GM06990 (cell line): ENCODE results near the gene TNFRSF1A.
A peak's percentile ranks its signal among the peaks of the same experiment; 100 is the strongest.

Experiments
- DNase-seq: peaks from one replicate; pipeline ENCODE4 v3.0.0-alpha.2; 2011; ENCODE audit not compliant: insufficient read length; ENCODE audit errors: extremely low read depth
- H3K27me3 ChIP-seq: replicated peaks from 2 replicates; pipeline ENCODE4 v1.6.0; 2011; ENCODE audit warnings: low read length; ENCODE audit not compliant: control insufficient read depth, insufficient read depth
- H3K36me3 ChIP-seq: 2 replicates; pipeline ENCODE4 v1.5.1; 2011; ENCODE audit warnings: low read length; ENCODE audit not compliant: control insufficient read depth, insufficient read depth
- H3K4me3 ChIP-seq: replicated peaks from 2 replicates; pipeline ENCODE4 v1.5.1; 2011; ENCODE audit warnings: low read depth, mild to moderate bottlenecking, control low read depth, low read length
- TF ChIP-seq, protein P1 (sequence below): IDR thresholded peaks from 2 replicates; pipeline ENCODE4 v1.5.1; 2011; ENCODE audit warnings: low read length, control low read depth, mild to moderate bottlenecking, inconsistent platforms; ENCODE audit not compliant: insufficient read depth, poor library complexity, severe bottlenecking

TNFRSF1A gene

DNA sequence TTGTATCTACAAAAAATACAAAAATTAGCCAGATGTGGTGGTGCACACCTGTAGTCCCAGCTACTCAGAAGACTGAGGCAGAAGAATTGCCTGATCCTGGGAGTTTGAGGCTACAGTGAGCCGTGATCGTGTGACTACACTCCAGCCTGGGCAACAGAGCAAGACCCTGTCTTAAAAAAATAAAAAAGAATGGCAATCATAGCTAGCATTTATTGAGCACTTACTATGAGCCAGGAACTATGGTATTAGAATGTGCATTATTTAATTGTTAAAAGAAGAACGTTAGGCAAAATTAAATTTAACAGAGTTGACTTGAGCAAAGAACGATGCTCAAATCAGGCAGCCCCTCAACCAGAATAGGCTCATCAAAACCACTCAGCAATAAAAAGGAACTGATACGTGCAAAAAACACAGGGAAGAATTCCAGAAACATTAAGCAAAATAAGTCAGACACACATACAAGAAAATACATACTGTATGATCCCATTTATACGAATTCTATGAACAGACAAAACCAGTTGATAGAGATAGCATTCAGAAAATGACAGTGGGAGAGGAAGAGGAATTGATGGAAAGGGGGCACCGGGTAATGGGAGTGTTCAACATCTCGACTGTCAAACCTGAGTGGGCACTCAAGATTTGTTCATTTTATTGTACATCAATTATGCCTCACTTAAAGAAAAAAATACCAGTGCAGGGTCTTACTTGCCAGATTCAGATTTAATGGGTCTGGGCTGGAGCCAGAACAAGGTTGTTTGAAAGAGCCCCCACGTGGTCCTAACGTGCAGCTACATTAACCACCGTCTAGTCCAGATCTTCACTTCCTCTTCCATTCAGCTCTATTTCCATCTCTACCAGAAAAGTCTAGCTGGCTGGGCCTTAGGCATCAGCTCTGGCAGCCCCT is 25.4 kb upstream of the TNFRSF1A start:
- no peak for DNase-seq
- Histone ChIP-seq H3K36me3 (no peaks in the 10 kb centered on the region), H3K4me3 (no peak overlapping the region), H3K27me3 (no peaks in the 10 kb centered on the region)
- TF ChIP-seq, protein P1, sequence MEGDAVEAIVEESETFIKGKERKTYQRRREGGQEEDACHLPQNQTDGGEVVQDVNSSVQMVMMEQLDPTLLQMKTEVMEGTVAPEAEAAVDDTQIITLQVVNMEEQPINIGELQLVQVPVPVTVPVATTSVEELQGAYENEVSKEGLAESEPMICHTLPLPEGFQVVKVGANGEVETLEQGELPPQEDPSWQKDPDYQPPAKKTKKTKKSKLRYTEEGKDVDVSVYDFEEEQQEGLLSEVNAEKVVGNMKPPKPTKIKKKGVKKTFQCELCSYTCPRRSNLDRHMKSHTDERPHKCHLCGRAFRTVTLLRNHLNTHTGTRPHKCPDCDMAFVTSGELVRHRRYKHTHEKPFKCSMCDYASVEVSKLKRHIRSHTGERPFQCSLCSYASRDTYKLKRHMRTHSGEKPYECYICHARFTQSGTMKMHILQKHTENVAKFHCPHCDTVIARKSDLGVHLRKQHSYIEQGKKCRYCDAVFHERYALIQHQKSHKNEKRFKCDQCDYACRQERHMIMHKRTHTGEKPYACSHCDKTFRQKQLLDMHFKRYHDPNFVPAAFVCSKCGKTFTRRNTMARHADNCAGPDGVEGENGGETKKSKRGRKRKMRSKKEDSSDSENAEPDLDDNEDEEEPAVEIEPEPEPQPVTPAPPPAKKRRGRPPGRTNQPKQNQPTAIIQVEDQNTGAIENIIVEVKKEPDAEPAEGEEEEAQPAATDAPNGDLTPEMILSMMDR = peak; percentile 40

DNA sequence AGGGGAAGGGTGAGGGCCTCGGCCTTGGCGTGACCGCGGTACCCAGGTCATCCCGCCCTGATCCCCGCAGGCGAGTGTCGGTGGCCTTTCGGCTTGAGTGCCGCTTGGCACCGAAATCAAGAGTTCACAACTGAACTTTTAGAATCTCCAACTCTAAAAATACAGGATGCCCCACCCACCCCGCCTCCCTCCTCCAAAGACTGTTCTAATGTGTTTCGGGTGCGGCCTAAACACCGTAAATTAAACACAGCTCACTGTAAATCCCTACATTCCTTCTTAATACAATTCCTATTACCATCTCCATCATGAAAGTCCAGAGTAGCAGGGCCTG is 22.1 kb upstream of the TNFRSF1A start:
- no peaks in the 10 kb centered on the region for H3K36me3 ChIP-seq
- H3K27me3 ChIP-seq = no peaks in the 10 kb centered on the region
- no peak for DNase-seq
- no peak overlapping the region for H3K4me3 ChIP-seq
- TF ChIP-seq, protein P1 = no peak

DNA sequence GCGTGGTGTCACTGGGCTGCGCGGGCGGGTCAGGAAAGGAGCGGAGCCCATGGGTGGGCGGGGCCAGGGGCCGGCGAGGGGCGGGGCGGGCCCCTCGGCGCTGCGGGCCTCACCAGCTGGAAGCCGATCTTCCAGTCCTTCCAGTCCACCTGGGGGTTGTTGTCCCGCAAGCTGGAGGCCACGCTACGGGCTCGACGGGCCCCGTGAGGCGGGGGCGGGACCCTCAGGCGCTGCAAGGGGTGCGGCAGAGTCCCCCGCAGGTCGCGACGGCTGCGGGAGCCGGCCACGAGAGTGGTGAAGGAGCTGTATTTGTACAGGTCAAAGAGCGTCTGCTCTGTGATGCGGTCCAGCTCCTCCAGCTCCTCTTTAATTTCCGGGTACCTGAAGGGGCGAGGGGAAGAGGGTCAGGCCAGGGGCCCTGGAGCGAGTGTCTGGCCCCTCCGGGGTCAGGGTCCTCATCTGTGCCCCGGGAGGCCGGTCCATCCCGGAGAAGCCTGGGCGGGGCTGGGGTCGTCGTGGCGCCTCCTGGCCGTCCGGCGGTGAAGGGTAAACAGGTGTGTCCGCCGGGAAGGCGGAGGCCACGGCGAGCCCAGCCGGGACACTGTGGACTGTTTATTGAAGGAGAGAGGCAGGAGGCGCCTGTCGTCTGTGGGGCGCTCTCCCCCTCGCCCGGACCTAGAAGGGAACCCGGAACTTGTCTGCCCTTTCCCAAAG is 21.6 kb upstream of the TNFRSF1A start:
- TF ChIP-seq, protein P1 = no peak
- no peaks in the 10 kb centered on the region for H3K36me3 ChIP-seq
- peak; percentile 62 for DNase-seq
- H3K4me3 ChIP-seq = peak overlapping the region; percentile 46
- no peaks in the 10 kb centered on the region for H3K27me3 ChIP-seq

DNA sequence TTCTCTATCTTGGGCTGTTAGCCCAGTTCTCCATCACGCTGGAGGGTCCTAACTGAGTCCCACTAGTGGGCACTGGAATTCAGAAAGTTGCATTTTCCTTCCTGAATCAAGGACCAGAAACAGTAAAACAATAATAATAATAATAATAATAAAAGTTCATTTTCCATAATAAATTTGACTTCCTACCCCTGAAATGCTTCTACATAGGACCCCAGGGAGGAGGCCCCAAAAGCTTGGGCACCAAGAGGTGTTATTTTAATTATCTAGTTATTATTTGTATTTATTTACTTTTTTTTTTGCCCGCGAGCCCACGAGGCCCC is 21.1 kb upstream of the TNFRSF1A start:
- Histone ChIP-seq H3K27me3 (no peaks in the 10 kb centered on the region), H3K4me3 (no peak overlapping the region), H3K36me3 (no peaks in the 10 kb centered on the region)
- TF ChIP-seq, protein P1 = no peak
- DNase-seq = no peak

DNA sequence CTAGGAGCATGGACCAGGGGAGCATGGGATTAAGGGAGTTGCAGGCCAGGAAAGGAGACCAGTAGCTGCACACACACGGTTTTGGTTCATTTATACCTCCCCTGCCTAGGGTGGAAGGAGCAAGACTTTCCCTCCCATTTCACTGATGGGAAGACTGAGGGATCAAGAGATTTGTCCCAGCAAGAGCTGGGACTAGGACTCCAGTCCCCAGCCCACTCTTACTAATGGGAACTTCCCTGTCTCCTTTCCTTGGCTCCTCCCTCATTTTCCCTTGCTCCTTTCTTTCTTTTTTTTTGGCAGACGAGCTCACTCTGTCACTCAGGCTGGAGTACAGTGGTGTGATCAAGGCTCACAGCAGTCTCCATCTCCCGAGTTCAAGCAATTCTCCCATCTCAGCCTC is 20.5 kb upstream of the TNFRSF1A start:
- no peak overlapping the region for H3K4me3 ChIP-seq
- H3K36me3 ChIP-seq = no peaks in the 10 kb centered on the region
- no peak for DNase-seq
- no peaks in the 10 kb centered on the region for H3K27me3 ChIP-seq
- TF ChIP-seq, protein P1 = no peak
